Limb (tissue), 2 donors: ENCODE measurements around the gene PREB.
A peak's percentile ranks its signal among the peaks of the same experiment; 100 is the strongest.
"Not testable (repeated sequence)": the region's sequence is repeated elsewhere in the genome, so short reads cannot be mapped to it uniquely, and the experiment has no call there.

ENCODE experiments used
- DNase-seq, 2 donors: peaks; one replicate each; pipeline ENCODE4 v3.0.0-alpha.2; 2016; ENCODE audit errors: extremely low spot score in 2 of 2

PREB gene

DNA sequence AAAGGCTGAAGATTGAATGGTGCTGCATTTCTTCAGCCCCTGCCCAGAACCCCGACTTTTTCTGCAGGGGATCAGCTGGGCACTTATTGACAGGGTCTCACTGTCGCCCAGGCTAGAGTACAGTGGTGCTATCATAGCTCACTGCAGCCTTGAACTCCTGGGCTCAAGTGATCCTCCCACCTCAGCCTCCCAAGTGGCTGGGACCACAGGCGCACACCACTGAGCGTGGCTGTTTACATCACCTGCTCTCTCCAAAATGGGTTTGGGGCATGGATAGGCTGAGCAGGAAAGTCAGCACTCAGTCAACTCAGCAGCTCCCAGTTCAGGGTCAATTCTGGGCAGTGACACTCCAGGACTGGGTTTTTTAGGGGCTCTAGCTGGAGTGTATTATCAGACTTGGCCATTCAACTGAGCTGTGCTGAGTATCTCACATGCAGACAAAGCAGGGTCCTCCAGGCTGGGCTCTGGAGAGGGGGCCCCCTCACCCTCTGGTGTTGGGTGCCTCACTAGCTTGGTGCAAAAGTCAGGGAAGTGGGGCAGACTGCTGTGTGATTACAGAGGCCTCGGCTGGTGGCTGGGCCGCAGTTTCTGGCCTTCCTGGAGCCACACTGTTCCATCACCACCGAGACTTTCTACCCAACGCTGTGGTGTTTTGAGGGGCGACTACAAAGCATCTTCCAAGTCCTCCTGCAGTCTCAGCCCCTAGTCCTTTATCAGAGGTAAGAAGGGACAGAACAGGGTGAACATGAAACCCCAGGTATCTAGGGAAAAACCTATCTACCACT lies 6.4 kb downstream of the PREB start:
- DNase-seq, result no peak

DNA sequence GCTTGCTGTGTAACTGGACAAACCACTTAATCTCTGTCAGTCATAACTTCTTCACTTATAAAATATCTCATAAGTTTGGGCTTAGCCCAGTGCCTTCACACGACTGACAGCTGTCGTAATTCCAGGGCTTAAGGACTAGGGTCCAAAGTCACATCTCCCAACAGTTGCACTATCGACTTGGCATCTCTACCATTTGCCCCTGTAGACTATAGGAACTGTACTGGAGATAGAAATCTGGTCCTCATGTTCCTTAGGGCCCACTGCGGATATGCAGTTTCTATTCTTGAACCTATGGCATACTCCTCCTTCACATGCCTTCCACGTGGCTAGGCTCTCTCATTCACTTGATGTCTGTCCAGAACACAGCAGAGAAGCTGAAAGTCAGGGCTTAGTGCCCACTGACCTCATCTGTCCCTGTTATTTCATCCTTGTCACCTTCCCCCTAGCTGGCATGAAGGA lies 8.2 kb downstream of the PREB start:
- no peak for DNase-seq

DNA sequence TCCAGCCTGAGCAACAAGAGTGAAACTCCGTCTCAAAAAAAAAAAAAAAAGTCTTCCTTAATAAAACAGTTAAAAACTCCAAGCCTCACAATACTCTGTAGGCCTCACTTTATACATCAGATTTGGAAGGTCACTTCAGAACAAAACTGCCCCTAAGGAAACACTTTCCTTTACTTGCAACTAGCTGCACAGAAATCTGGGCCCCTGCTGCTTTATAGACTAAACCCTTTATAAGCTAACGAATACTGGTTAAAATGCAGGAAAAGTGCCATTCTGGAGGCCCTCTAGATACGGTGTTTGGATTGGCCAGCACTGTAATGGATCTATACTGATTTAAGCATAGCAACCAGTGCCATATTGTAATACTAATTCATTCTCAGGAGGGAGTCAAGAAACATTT lies 9.3 kb downstream of the PREB start:
- no peak for DNase-seq

DNA sequence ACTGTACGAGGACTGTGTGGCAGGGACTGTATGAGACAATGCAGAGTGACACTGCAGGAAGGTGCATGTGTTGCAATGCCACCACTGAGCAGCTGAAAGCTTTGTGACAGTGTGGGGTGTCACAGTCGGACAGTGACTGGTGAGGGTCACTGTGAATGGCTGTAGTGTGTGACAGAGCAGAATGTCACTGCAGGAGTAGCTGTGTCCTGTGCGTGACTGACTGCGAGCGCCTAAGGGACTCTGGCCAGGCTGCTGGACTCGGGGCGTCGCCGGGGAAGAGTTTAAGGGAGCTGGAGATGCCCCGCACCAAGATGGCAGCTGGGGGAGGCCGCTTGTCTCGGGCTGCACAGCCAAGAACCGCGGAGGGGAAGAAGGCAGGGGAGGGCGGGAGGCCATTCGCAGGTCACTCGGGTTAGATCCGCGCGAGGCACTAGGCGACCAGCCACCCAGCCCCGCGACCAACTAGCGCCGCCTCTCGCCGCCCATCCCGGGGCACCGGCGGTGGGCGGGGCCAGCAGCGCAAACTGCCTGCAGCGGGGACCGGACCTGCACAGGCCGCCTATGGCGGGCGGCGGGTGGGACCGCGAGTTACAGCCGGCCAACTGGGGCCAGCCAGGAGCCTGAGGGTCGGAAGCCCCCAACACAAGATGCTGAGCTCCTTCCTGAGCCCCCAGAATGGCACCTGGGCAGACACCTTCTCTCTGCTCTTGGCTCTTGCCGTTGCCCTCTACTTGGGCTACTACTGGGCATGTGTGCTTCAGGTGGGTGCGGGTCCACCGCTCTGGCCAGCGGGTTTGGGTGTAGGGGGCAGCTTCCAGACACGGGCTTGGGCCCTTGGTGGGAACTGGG lies 10.9 kb downstream of the PREB start, which contains the start of gene ABHD1:
TSS of gene ABHD1 (plus strand) at position 514 of the 849 bp plus-strand sequence. CDS start at position 648, 134 bp downstream.
- DNase-seq, result peak in 1 of 2 donors; percentile 72

DNA sequence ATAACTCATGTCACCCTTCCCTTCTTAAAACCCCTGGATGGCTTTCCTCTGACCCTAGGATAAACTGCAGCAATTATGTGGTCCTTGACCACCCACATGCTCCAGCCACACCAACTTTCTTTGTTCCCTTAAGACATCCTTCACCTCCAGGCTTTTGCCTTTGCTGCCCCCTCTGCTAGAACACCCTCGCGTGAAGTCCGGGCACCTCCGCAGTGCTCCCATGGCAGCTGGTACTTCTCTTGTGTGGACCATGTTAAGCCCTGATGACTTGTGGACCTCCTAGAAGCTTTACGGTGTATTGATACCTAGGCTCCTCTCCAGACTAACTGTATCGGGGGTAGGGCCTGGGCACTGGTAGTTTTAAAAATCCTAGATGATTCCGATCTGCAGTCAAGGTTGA lies 11.6 kb downstream of the PREB start:
- DNase-seq, result no peak

DNA sequence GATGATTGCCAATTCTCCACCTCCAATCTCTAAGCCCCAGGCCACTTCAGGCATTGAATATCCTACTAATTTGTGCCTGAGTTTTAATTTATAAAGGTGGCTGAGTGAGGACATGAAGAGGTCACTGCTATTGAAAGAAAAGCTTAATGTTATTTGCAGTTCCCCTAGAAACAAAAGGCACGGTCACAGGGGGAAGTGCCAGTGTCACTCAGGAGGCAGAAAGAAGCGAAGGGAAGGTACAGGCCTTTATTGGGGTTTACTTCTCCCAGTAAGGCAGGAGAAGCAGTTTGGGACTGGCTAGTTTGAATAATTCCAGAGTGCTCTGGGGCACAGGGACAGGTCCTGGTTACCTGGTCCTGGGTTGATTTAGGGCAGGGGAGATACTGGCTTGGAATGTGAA lies 12.5 kb downstream of the PREB start:
- DNase-seq, result no peak

DNA sequence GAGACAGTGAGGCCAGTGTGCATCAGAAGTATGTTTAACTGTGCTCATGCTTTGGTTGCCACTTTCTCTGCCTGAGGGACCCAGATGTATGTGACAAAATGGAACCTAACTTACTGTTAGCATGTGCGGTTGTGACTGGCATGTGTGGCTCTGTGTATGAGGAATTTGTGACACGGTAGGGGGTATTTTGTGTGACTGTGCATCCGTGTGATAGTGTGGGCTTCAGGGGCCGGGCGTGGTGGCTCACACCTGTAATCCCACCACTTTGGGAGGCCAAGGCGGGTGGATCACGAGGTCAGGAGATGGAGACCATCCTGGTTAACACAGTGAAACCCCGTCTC lies 15.1 kb downstream of the PREB start:
- DNase-seq, result not testable (repeated sequence)

DNA sequence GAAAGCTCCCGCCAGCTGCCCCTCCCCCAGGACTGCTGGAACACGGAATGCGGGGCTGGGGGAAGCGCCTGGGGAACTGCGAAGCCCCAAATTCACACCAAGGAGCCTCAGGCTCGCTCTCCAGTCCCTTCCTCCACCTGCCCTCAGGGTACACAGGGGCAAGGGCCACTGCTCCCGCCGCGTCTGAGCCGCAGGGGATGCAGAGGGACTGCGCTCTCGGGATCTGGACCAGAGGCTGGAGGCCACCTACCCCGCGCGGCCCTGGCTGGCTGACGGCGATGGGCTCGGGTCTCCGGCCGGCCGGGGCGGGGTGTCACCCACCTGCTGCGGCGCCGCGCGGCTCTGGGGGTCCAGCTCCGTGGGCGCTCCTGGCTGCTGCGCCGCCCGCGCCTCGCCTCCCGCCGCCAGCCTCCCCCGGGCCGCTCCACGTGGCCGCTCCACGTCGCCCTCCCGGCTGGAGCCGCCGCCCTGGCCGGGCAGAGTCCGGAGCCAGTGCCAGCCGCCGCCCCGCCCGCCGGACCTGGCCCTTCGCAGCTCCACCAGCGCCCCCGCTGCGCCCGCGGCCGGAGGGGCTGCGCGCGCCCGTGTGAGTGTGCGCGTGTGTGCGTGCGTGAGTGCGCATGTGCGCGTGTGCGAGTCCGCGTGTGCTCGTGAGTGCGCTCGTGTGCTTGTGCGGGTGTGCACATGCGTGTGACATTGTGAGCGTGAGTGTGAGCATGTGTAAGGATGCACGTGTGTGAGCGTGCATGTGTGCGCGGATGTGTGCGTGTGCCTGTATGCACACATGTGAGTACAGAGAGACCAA lies 15.7 kb downstream of the PREB start, which contains the start of gene CGREF1:
TSS of gene CGREF1 (minus strand) at position 604 of the 805 bp plus-strand sequence. CDS start 14,762 bp downstream, outside the sequence.
- peak in 1 of 2 donors; percentile 59 for DNase-seq

DNA sequence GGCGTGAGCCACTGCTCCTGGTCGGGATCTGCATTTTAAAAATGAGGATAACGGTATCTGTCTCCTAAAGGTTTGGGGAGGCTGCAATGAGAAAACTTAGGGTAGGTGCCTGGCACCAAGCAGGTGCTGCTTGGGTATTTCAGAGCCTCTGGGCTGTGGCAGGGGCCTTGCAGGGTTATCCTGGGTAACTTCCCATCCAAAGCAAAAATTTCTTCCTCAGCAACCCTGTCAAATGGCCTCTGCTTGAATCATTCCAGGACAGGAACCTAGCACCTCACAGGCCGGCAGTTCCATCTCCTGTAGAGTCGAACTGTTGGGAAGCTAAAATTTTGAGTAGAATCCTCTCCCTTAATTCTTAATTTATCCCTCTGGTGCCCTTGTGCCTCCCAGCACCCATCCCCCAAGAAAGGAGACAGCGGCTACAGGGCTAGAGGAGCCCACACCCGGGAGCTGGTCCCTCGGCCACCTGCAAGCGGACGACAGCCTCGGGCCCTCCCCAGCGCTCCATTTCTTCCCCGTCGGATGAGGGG lies 16.4 kb downstream of the PREB start:
- no peak for DNase-seq

DNA sequence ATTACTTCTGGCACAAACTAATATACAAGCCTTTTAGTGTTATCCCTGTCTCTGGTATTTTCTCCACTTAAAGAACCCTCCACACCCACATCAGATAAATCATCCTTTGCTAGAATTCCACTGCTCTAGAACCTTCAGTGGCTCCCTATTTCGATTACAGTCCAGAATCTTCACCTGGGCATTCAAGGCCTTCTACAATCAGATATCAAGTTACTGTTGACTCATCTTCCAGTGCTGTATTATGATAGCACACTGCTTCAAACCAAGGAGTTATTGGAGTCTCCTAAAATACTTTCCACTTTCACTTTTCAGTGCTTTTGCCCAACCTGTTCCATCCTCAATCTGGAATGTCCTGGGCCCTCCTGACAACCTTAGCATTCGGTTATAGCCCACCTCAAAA lies 18.9 kb downstream of the PREB start:
- no peak for DNase-seq

DNA sequence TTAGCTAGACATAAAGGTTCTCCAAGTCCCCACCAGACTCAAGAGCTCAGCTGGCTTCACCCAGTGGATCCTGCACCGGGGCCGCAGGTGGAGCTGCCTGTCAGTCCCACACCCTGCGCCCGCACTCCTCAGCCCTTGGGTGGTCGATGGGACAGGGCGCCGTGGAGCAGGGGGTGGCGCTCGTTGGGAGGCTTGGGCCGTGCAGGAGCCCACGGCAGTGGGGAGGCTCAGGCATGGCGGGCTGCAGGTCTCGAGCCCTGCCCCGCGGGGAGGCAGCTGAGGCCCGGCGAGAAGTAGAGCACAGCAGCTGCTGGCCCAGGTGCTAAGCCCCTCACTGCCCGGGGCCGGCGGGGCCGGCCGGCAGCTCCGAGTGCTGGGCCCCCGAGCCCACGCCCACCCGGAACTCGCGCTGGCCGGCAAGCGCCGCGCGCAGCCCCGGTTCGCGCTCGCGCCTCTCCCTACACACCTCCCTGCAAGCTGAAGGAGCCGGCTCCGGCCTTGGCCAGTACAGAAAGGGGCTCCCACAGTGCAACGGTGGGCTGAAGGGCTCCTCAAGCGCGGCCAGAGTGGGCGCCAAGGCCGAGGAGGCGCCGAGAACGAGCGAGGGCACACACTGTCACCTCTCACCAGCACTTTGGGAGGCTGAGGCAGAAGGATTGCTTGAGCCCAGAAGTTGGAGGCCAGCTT lies 22.9 kb downstream of the PREB start:
- DNase-seq, result not testable (repeated sequence)

DNA sequence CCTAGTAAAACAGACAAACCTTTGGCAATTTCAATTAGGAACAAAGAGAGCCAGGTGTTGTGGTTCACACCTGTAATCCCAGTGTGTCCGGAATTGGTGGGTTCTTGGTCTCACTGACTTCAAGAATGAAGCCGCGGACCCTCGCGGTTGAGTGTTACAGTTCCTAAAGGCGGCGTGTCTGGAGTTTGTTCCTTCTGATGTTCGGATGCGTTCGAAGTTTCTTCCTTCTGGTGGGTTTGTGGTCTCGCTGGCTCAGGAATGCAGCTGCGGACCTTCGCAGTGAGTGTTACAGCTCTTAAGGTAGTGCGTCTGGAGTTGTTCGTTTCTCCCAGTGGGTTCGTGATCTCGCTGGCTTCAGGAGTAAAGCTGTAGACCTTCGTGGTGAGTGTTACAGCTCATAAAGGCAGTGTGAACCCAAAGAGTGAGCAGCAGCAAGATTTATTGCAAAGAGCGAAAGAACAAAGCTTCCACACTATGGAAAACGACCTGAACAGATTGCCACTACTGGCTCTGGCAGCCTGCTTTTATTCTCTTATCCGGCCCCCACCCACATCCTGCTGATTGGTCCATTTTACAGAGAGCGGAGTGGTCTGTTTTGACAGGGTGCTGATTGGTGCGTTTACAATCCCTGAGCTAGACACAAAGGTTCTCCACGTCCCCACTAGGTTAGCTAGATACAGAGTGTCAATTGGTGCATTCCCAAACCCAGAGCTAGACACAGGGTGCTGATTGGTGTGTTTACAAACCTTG lies 23.7 kb downstream of the PREB start:
- DNase-seq, result not testable (repeated sequence)

DNA sequence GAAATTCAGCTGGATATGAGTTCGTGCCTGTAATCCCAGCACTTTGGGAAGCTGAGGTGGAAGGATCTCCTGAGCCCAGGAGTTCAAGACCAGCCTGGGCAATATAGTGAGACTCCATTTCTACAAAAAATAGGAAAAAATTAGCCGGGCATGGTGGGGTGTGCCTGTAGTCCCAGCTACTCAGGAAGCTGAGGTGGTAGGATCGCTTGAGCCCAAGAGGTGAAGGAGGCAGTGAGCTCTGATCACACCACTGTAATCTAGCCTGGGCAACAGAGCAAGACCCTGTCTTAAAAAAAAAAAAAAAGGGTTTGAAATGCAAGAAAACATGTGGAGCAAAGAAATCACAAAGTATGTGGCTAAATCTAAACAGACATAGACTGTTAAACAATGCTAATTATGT lies 25.4 kb downstream of the PREB start:
- DNase-seq, result no peak

DNA sequence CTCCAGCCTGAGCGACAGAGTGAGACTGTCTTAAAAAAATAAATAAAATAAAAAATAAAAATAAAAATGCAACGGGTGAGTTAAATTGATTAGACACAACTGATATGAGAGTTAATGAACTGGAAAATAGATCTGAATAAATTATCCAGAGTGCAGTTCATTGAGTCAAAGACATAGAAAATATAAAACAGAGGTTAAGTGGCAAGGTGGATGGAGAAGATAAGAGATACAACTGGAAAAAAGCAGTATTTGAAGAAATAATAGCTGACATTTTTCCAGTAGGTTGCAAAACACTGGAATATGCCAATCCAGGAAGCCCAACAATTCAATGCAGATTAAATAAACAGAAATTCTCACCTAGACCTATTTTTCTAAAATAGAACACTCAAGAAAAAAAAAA lies 26.2 kb downstream of the PREB start:
- DNase-seq, result no peak

DNA sequence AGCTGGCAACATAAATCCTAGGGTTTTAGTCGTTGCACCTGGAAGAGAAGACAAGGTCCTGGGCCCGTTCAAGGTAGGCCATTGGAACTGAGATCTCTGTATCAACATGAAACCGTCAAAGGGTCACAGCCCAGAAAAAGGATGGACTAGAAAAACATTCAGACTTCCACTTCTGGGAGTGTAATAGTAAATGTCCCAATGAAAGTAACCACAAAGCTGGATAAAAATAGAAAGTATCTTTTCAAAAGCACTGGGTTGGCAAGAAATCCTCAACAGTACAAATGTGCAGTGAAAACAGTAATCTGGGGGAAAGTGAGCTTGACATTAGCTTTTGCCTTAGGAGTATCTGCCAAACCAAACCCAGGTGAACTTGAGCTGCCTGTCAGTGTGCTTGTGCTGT lies 28.5 kb downstream of the PREB start:
- no peak for DNase-seq

DNA sequence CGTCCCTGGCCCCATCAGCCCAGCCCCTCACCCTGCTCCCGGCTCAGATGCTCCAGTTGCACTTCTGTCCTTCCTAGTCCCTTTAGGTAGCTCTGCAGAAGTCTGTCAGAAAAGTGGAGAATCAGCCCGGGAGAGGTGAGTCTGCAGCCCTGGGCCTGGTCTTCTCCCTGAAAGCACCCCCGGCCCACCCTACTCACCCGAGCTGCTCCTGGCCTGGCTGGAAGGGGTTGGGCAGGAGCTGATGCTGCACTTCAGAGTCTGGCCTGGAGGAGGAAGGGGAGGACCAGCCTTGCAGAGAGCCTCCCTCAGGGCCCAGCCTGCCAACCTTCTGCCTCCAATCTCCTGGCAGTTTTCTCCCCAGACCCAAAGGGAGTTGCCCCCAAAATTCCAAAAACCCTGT lies 32.1 kb downstream of the PREB start:
- DNase-seq, result no peak

DNA sequence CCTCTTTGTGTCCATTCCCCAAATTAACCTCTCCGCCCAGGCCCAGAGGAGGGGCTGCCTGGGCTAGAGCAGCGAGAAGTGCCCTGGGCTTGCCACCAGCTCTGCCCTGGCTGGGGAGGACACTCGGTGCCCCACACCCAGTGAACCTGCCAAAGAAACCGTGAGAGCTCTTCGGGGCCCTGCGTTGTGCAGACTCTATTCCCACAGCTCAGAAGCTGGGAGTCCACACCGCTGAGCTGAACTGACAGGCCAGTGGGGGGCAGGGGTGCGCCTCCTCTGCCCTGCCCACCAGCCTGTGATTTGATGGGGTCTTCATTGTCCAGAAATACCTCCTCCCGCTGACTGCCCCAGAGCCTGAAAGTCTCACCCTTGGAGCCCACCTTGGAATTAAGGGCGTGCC lies 34.4 kb downstream of the PREB start:
- no peak for DNase-seq

DNA sequence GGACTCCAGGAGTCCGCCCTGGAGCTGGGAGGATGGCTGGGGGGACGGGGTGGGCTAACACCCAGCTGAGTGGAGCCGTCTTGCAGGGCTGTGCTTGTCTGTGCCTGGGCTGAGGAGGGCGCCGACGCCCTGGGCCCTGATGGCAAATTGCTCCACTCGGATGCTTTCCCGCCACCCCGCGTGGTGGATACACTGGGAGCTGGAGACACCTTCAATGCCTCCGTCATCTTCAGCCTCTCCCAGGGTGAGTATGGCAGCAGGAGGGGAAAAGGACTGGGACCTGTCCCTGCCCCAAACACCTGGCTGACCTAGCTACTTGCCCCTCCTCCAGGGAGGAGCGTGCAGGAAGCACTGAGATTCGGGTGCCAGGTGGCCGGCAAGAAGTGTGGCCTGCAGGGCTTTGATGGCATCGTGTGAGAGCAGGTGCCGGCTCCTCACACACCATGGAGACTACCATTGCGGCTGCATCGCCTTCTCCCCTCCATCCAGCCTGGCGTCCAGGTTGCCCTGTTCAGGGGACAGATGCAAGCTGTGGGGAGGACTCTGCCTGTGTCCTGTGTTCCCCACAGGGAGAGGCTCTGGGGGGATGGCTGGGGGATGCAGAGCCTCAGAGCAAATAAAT lies 35.0 kb downstream of the PREB start:
- DNase-seq, result no peak

DNA sequence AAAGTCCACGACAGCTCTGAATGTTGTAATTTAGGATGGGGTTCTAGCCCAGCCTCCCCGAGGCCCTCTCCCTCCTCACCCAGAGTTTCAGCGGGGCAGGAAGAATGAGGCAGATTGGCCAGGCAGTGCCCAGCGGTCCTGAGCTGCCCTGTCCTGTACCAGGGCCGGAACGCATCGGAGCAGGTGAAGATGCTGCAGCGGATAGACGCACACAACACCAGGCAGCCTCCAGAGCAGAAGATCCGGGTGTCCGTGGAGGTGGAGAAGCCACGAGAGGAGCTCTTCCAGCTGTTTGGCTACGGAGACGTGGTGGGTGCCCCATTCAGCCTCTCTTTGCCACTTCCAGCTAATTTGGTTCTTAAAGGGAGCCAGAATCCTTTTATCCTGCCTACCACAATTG lies 37.1 kb downstream of the PREB start:
- DNase-seq, result no peak
